H9 (cell line): ENCODE measurements around the gene SHH. TPM values are rescaled to one million over a fixed set of nuclear protein-coding genes. Genes with fewer than 3 reads are reported as not detected.

ENCODE experiments used
- DNase-seq: peaks from one replicate; pipeline ENCODE4 v3.0.0-alpha.2; 2017
- H2AFZ ChIP-seq: one replicate; pipeline ENCODE4 v1.6.1; 2013; ENCODE audit warnings: mild to moderate bottlenecking, low read length, control low read depth, moderate library complexity
- H2AK5ac ChIP-seq: 2 replicates; pipeline ENCODE4 v1.6.1; 2013; ENCODE audit warnings: low read length, control low read depth, mixed read lengths; ENCODE audit not compliant: insufficient read length
- H2BK120ac ChIP-seq: one replicate; pipeline ENCODE4 v1.6.1; 2013; ENCODE audit warnings: low read depth, mild to moderate bottlenecking, low read length, control low read depth, inconsistent platforms; ENCODE audit not compliant: poor library complexity, severe bottlenecking
- H2BK12ac ChIP-seq: 2 replicates; pipeline ENCODE4 v1.6.1; 2013; ENCODE audit warnings: low read length, control low read depth, mixed read lengths, low read depth; ENCODE audit not compliant: insufficient read length
- H2BK15ac ChIP-seq: 2 replicates; pipeline ENCODE4 v1.6.1; 2013; ENCODE audit warnings: low read depth, low read length, control low read depth
- H2BK20ac ChIP-seq: one replicate; pipeline ENCODE4 v1.6.1; 2013; ENCODE audit warnings: low read depth, mild to moderate bottlenecking, low read length, control low read depth, inconsistent platforms; ENCODE audit not compliant: poor library complexity, severe bottlenecking
- H2BK5ac ChIP-seq: 2 replicates; pipeline ENCODE4 v1.6.1; 2013; ENCODE audit warnings: low read length, control low read depth, mixed read lengths; ENCODE audit not compliant: insufficient read length
- H3K14ac ChIP-seq: 2 replicates; pipeline ENCODE4 v1.6.1; 2013; ENCODE audit warnings: low read length, control low read depth; ENCODE audit not compliant: insufficient read depth
- H3K18ac ChIP-seq: 2 replicates; pipeline ENCODE4 v1.6.1; 2013; ENCODE audit warnings: low read depth, mild to moderate bottlenecking, mixed read lengths, low read length, control low read depth; ENCODE audit not compliant: insufficient read length
- H3K23ac ChIP-seq: 2 replicates; pipeline ENCODE4 v1.6.1; 2013; ENCODE audit warnings: low read length, control low read depth, mixed read lengths, low read depth; ENCODE audit not compliant: insufficient read length
- H3K23me2 ChIP-seq: 2 replicates; pipeline ENCODE4 v1.6.1; 2013; ENCODE audit warnings: low read depth, mild to moderate bottlenecking, mixed read lengths, low read length, control low read depth; ENCODE audit not compliant: insufficient read length, poor library complexity, severe bottlenecking
- H3K27ac ChIP-seq: 2 replicates; pipeline ENCODE4 v1.5.1; 2013; ENCODE audit warnings: low read length, control low read depth, mixed read lengths, low read depth; ENCODE audit not compliant: insufficient read length
- H3K27me3 ChIP-seq: 2 replicates; pipeline ENCODE4 v1.6.1; 2013; ENCODE audit warnings: low read length, control low read depth, inconsistent platforms; ENCODE audit not compliant: insufficient read depth
- H3K4ac ChIP-seq: 2 replicates; pipeline ENCODE4 v1.6.1; 2013; ENCODE audit warnings: low read depth, mild to moderate bottlenecking, control low read depth, inconsistent platforms, low read length, moderate library complexity
- H3K4me1 ChIP-seq: 2 replicates; pipeline ENCODE4 v1.6.1; 2013; ENCODE audit warnings: low read length, control low read depth, inconsistent platforms; ENCODE audit not compliant: insufficient read depth
- H3K4me2 ChIP-seq: 2 replicates; pipeline ENCODE4 v1.6.1; 2013; ENCODE audit warnings: low read length, control low read depth, mixed read lengths; ENCODE audit not compliant: insufficient read length, insufficient read depth
- H3K56ac ChIP-seq: 2 replicates; pipeline ENCODE4 v1.6.1; 2013; ENCODE audit warnings: low read depth, mild to moderate bottlenecking, mixed read lengths, low read length, control low read depth; ENCODE audit not compliant: insufficient read length
- H3K79me1 ChIP-seq: 2 replicates; pipeline ENCODE4 v1.6.1; 2013; ENCODE audit warnings: low read depth, mild to moderate bottlenecking, moderate library complexity, low read length, control low read depth, inconsistent platforms; ENCODE audit not compliant: insufficient read depth, poor library complexity, severe bottlenecking
- H3K79me2 ChIP-seq: 2 replicates; pipeline ENCODE4 v1.6.1; 2013; ENCODE audit warnings: low read length, control low read depth, inconsistent platforms; ENCODE audit not compliant: insufficient read depth
- H3K9ac ChIP-seq: 2 replicates; pipeline ENCODE4 v1.6.1; 2013; ENCODE audit warnings: low read length, control low read depth, mixed read lengths; ENCODE audit not compliant: insufficient read length; ENCODE audit errors: extremely low read depth
- H3K9me3 ChIP-seq: one replicate; pipeline ENCODE4 v1.6.1; 2013; ENCODE audit warnings: low read depth, low read length, inconsistent platforms; ENCODE audit not compliant: control insufficient read depth
- H3T11ph ChIP-seq: one replicate; pipeline ENCODE4 v1.6.1; 2013; ENCODE audit warnings: mild to moderate bottlenecking, low read length, control low read depth, inconsistent platforms
- H4K20me1 ChIP-seq: one replicate; pipeline ENCODE4 v1.6.1; 2013; ENCODE audit not compliant: control insufficient read depth, insufficient read length, insufficient read depth
- H4K5ac ChIP-seq: 2 replicates; pipeline ENCODE4 v1.6.1; 2013; ENCODE audit warnings: low read depth, mild to moderate bottlenecking, mixed read lengths, low read length, control low read depth; ENCODE audit not compliant: insufficient read length
- H4K8ac ChIP-seq: replicated peaks from 2 replicates; pipeline ENCODE4 v1.6.1; 2013; ENCODE audit warnings: low read length, control low read depth, mixed read lengths, low read depth; ENCODE audit not compliant: insufficient read length
- H4K91ac ChIP-seq: 2 replicates; pipeline ENCODE4 v1.6.1; 2013; ENCODE audit warnings: low read depth, mild to moderate bottlenecking, moderate library complexity, mixed read lengths, low read length, control low read depth; ENCODE audit not compliant: insufficient read length
- H3K27ac Mint-ChIP-seq, 3 experiments: 2 replicates in 2 of 3; 3 replicates in 1 of 3; pipeline ENCODE4 v1.8.0; 2020 to 2021; ENCODE audit warnings: mixed read lengths in 3 of 3, mild to moderate bottlenecking in 1 of 3, moderate library complexity in 1 of 3
- H3K27me3 Mint-ChIP-seq: 2 replicates; pipeline ENCODE4 v1.8.0; 2021; ENCODE audit warnings: low read depth, mild to moderate bottlenecking, moderate library complexity, mixed read lengths
- H3K36me3 Mint-ChIP-seq, 3 experiments: 2 replicates in 2 of 3; 3 replicates in 1 of 3; pipeline ENCODE4 v1.8.0; 2020 to 2021; ENCODE audit warnings: low read depth in 3 of 3, mixed read lengths in 3 of 3; ENCODE audit not compliant: insufficient read depth in 1 of 3
- H3K4me1 Mint-ChIP-seq, 2 experiments: 2 replicates each; pipeline ENCODE4 v1.8.0; 2020; ENCODE audit warnings: mixed read lengths in 2 of 2
- H3K4me3 Mint-ChIP-seq, 2 experiments: 2 replicates in 1 of 2; 3 replicates in 1 of 2; pipeline ENCODE4 v1.8.0; 2020 to 2021; ENCODE audit warnings: mild to moderate bottlenecking in 2 of 2, mixed read lengths in 2 of 2, moderate library complexity in 1 of 2
- H3K9me3 Mint-ChIP-seq, 2 experiments: 2 replicates in 1 of 2; 3 replicates in 1 of 2; pipeline ENCODE4 v1.8.0; 2020; ENCODE audit warnings: mild to moderate bottlenecking in 2 of 2, mixed read lengths in 2 of 2, moderate library complexity in 1 of 2
- WGBS: extraction: QIAGEN DNeasy Blood & Tissue Kit; methylation state at CpG from one replicate; pipeline ENCODE4 v1.1.7; 2013; ENCODE audit warnings: missing lambda C conversion rate, low lambda C conversion rate, mixed read lengths; ENCODE audit not compliant: insufficient read length; ENCODE audit errors: extremely low coverage; 5-methylcytosine and 5-hydroxymethylcytosine counted together
- total RNA-seq: library from RNA; stranded (reverse); gene quantifications from 2 replicates; pipeline ENCODE4 v1.2.1, GENCODE V29; 2021
- TF ChIP-seq, protein P1 (sequence below): fragments of 200-600 bp; sonication (generic); conservative IDR thresholded peaks from 3 replicates; pipeline ENCODE4 v1.8.0; 2021; ENCODE audit warnings: antibody characterized with exemption, mild to moderate bottlenecking

SHH gene
- total RNA-seq, 1 experiment from 2014 or later, result 0.07 TPM

- Histone ChIP-seq H4K5ac (no peak overlapping the region), H2BK12ac (no peak overlapping the region), H3K4me1 (no peaks in the 10 kb centered on the region), H2AK5ac (no peak overlapping the region), H3K9ac (no peak overlapping the region), H2BK5ac (no peak overlapping the region), H3K4ac (no peak overlapping the region), H2BK15ac (no peak overlapping the region; the same call in 1 of the 2 replicates), H3K79me1 (no peaks in the 10 kb centered on the region), H3K27me3 (no peaks in the 10 kb centered on the region), H3K9me3 (no peaks in the 10 kb centered on the region), H3K23me2 (no peaks in the 10 kb centered on the region), H3K56ac (no peak overlapping the region), H3K79me2 (peaks cover 4% of the 10 kb centered on the region; the same call in 1 of the 2 replicates), H3K23ac (no peak overlapping the region), H4K20me1 (no peaks in the 10 kb centered on the region), H3K4me2 (no peak overlapping the region), H3T11ph (no peak overlapping the region), H2BK120ac (no peak overlapping the region), H4K91ac (no peak overlapping the region), H2AFZ (no peak overlapping the region), H3K27ac (no peak overlapping the region), H2BK20ac (no peak overlapping the region), H4K8ac (no peak overlapping the region), H3K14ac (no peak overlapping the region; the same call in 1 of the 2 replicates), H3K18ac (no peak overlapping the region)
- TF ChIP-seq, protein P1, sequence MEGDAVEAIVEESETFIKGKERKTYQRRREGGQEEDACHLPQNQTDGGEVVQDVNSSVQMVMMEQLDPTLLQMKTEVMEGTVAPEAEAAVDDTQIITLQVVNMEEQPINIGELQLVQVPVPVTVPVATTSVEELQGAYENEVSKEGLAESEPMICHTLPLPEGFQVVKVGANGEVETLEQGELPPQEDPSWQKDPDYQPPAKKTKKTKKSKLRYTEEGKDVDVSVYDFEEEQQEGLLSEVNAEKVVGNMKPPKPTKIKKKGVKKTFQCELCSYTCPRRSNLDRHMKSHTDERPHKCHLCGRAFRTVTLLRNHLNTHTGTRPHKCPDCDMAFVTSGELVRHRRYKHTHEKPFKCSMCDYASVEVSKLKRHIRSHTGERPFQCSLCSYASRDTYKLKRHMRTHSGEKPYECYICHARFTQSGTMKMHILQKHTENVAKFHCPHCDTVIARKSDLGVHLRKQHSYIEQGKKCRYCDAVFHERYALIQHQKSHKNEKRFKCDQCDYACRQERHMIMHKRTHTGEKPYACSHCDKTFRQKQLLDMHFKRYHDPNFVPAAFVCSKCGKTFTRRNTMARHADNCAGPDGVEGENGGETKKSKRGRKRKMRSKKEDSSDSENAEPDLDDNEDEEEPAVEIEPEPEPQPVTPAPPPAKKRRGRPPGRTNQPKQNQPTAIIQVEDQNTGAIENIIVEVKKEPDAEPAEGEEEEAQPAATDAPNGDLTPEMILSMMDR, result no peak
- Mint-ChIP-seq H3K36me3 (peaks cover 13 to 41% (median 41%) of the 10 kb centered on the region in 3 experiments; a peak in 6 of 7 replicates), H3K4me3 (no peak overlapping the region; a peak in 1 of 5 replicates), H3K4me1 (peaks cover 32 to 40% of the 10 kb centered on the region in 2 experiments), H3K27ac (peak overlapping the region; percentile 31 to 84 (median 81); a peak in 4 of 7 replicates), H3K27me3 (no peaks in the 10 kb centered on the region), H3K9me3 (no peaks in the 10 kb centered on the region)
- no CpG with 5 or more reads among the region's 27 CpGs for WGBS
- DNase-seq, result no peak
Observed at GRCh38 chr7:155763691-155764437, 48.4 kb downstream of the SHH start.
